Inferior parietal cortex (tissue), 1 donor: ENCODE measurements around the gene IL16.
"Not testable (repeated sequence)": the region's sequence is repeated elsewhere in the genome, so short reads cannot be mapped to it uniquely, and the experiment has no call there.

Source experiments
- DNase-seq: peaks from one replicate; pipeline ENCODE4 v3.0.0-alpha.2; 2016; ENCODE audit errors: extremely low spot score

Gene IL16

DNA sequence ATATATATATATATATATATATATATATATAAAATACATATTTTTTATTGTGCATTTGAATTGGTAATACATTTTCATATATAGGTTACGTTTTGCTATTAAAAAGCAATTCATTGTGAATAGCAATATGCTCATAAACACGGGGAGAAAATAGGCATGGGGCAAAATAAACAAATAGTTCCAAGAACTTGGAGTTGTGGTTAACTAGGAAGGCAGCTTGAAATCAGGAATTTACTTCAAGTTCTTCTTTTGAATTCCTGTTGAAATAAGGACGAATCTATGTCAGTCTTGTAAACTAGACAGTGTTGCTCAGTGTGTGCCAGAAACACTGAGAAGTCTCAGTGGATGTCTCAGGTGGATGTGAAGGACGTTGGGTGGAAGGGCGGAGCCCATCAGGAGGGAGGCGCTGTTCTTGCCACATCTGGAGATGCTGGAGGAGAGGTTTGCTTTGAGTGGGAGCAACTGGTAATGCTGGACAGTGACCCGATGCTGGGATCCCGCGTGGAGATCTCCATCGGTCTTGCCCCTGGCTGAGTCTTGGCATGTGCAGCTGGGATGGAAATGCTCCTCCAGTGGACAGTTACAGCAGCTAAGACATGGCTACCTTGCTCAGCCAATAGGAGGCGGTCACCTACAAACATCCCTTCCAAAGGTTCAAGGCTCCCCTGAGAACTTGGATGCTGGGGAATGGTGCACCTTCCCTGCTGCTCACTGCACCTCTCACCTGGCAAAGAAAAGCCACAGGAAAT lies 2.5 kb downstream of the IL16 start:
- DNase-seq, result no peak

DNA sequence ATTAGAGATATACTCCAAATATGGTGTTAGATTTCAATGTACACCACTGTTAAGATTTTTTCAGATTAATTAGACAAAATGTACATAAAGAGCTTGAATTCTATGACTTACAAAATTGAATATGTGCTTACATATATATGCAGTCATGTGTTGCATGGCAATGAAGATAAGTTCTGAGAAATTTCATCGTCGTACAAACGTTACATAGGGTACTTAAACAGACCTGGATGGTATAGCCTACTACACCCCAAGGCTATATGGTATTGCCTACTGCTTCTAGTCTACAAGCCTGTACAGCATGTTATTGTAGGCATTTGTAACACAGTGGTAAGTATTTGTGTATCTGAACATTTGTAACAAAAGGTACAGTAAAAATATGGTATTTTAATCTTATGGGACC lies 9.3 kb downstream of the IL16 start:
- no peak for DNase-seq

DNA sequence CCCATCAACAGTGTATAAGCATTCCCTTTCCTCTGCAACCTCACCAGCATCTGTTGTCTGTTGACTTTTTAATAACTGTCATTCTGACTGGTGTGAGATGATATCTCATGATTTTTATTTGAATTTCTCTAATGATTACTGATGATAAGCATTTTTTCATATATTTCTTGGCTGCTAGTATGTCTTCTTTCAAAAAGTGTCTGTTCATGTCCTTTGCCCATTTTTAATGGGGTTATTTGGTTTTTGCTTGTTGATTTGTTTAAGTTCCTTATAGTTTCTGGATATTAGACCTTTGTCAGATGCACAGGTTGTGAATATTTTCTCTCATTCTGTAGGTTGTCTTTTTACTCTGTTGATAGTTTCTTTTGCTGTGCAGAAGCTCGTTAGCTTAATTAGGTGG lies 11.3 kb downstream of the IL16 start:
- not testable (repeated sequence) for DNase-seq

DNA sequence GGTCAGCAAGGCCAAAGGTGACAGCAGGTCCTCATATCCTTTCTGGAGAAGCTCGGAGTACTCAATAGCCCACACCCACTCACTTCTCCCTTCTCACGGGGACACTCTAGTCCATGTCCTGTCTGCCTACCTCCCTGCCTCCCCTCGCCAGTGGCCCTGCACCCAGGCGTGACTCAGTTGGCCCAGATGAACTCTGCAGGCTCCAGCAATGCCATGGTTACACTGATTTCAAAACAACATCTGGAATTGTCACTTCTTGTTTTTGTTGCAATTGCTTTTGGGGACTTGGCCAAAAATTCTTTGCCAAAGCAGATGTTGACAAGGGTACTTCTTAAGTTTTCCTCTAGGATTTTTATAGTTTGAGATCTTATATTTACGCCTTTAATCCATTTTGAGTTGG lies 13.0 kb downstream of the IL16 start:
- no peak for DNase-seq

DNA sequence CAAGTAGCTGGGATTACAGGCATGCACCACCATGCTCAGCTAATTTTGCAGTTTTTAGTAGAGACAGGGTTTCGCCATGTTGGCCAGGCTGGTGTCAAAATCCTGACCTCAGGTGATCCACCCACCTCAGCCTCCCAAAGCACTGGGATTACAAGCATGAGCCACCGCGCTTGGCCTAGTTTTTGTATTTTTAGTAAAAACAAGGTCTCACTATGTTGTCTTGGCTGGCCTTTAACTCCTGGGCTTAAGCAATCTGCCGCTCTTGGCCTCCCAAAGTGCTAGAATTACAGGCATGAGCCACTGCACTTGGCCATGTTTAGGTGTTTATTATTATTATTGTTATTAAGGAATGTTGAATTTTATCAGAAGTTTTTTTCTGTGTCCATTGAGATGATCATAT lies 14.7 kb downstream of the IL16 start:
- DNase-seq, result no peak

GRCh38 chr15:81213982-81214381 lies 17.3 kb downstream of the IL16 start:
- no peak for DNase-seq

DNA sequence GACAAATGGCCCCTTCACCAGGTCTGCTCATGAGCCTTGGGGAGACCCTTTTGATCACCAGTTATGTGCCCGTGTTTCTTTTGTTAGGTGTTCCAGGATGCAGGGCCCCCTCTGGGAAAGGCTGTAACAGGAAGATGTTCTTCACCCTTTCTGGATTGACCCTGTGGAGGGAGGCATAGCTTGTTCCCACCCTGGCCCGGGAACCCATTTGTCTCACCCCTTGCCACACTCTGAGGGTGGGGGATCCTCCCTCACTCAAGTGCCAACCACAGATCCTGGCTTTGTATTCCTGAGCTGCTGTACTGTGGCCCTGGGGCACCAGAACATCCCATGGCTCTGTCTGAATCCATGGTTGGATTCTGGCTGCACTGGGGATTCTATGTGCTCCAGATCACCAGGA lies 18.9 kb downstream of the IL16 start:
- no peak for DNase-seq

GRCh38 chr15:81215983-81216382 lies 19.3 kb downstream of the IL16 start:
- DNase-seq, result no peak

- no peak for DNase-seq
Observed at GRCh38 chr15:81216422-81216821, 19.7 kb downstream of the IL16 start.

DNA sequence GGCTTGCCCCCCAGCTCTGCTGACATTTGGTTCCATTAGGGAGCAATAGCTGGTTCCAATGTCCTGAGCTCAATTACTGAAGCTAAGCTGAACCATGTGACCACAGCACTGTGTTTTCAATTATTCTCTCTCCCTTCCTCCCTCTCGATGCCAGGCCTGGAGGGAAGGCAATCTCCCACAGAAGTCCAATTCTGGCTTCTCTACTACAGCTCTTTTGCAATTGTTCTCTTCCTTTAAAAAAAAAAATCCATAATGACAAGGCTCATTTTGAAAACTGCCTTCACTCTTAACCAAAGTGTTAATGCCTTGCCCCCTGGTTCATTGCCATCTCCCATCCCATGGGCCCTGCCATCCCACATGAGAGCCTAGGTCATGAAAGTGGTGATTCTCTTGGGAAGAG lies 24.8 kb downstream of the IL16 start:
- no peak for DNase-seq

DNA sequence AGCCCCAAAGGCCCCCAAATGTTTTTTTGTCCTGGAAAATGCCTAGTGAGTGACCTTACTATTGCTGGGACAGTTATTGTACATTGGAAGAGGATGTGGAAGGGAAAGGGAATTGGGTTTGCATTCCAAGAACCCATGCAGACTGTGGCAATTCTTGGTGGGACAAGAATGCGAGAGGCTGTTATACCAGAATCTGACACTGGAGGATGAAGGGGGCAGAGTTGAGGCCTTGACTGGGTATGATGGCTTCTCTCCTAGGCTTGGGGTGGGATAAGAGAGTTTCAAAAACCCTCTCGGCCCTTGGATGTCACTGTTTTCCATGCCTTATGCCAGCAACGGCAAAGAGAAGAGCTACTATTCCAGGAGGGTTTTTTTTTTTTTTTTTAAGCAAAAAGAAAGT lies 25.3 kb downstream of the IL16 start:
- DNase-seq, result no peak

GRCh38 chr15:81223346-81223971 lies 26.8 kb downstream of the IL16 start:
- no peak for DNase-seq

- DNase-seq, result no peak
Observed at GRCh38 chr15:81224232-81224631, 27.6 kb downstream of the IL16 start.

DNA sequence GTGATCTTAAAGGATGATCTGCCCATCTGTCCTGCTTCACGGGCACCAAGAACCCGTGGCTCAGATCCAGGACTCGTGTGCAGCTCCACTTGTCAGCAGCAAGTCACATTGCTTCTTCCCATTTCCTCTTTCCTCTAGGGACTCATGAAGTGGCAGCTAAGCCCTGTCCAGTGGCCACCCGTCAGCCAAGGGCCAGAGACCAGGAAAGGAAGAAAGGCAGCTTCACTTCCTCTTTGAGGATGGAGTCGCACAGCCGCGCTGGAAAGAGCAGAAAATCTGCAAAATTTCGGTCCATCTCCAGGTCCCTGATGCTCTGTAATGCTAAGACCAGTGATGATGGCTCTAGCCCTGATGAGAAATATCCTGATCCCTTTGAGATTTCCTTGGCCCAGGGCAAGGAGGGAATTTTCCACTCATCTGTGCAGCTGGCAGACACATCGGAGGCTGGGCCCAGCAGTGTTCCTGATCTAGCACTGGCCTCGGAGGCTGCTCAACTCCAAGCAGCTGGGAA lies 28.5 kb downstream of the IL16 start:
- DNase-seq, result no peak

DNA sequence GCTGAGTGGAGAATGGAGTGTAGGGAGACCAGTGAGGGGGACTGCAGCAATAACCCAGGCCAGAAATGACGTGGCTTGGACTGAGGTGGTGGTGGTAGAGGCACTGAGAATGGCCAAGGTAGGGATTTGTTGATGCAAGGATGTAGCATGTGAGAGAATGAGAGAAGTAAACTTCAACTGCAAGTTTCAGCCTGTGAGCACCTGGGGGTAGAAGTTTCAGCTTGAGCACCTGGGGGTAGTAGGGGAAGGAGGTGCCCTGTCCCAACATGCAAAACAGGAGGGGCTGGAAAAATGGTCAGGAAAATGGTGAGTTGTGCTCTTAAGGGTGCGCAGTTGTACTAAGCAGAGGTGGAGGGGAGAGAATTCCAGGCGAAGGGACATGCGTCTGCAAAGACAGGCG lies 31.0 kb downstream of the IL16 start:
- no peak for DNase-seq

GRCh38 chr15:81229586-81229985 lies 32.9 kb downstream of the IL16 start:
- no peak for DNase-seq

DNA sequence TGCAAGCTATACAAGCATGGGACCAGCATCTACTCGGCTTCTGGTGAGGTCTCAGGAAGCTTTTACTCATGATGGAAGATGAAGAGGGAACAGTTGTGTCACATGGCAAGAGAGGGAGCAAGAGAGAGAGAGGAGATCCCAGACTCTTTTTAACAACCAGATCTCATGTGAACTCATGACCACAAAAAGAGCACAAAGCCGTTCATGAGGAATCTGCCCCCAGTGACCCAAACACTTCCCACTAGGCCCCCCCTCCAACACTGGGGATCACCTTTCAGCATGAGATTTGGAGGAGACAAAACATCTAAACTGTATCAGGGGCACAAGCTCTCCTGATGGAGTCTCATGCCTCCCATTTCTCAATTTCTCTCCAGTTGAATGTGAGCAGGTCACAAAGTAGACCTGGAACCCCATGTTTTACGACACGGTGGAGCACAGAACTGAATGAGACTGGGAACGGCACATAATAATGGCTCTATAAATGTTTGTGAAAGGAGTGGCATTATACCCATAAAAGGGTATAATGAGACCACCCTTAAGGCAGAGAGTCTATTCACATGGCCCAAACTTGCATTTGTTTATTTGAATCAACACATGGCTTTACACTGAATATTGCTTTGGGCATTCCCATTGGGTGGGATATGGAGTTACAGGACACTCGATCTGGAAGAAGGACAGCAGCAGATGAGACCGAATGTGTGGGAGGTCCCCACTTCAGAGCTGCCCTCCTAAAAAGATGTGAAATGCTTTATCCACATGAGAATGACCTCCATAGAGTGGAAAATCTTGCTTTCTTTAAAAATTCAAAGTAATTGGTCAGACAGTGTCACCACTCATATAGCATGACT lies 38.8 kb downstream of the IL16 start:
- no peak for DNase-seq

- no peak for DNase-seq
Observed at GRCh38 chr15:81239190-81239589, 42.5 kb downstream of the IL16 start.

GRCh38 chr15:81242778-81243177 lies 46.1 kb downstream of the IL16 start:
- no peak for DNase-seq

DNA sequence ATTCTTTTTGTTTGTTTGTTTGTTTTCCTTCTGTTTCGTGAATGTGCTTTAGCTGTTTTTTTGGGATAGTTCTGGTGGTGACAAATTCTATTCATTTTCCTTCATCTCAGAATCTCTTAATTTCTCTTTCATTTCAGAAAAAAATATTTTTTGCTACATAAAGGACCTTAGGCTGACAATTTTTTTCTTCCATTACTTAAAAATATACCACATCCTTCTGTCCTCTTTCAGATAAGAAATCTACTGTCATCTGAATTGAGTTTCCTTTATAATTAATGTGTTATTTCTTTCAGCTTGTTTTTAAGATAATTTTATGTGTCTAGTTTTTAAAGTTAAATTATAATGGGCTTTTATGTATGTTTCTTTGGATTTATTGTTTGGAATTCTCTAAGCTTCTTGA lies 47.6 kb downstream of the IL16 start:
- DNase-seq, result no peak

- no peak for DNase-seq
Observed at GRCh38 chr15:81253846-81254245, 57.2 kb downstream of the IL16 start.

GRCh38 chr15:81254277-81254915 lies 57.7 kb downstream of the IL16 start:
- DNase-seq, result no peak
